Right kidney (tissue), 1 donor: ENCODE results near the gene ZNF490.
A peak's percentile ranks its signal among the peaks of the same experiment; 100 is the strongest.
"Not testable (repeated sequence)": the region's sequence is repeated elsewhere in the genome, so short reads cannot be mapped to it uniquely, and the experiment has no call there.

Source experiments
- DNase-seq: peaks from one replicate; pipeline ENCODE4 v3.0.0-alpha.2; 2016

Gene ZNF490

GRCh38 chr19:12623361-12624031 lies 12.9 kb upstream of the ZNF490 start:
- no peak for DNase-seq

GRCh38 chr19:12621253-12622024 lies 10.8 kb upstream of the ZNF490 start:
- DNase-seq, result not testable (repeated sequence)

GRCh38 chr19:12617646-12618045 lies 7.0 kb upstream of the ZNF490 start:
- no peak for DNase-seq

- DNase-seq, result no peak
These were observed 717 bp upstream of the ZNF490 start for GRCh38 chr19:12611361-12611699.

GRCh38 chr19:12607631-12608030 lies 3.0 kb downstream of the ZNF490 start:
- DNase-seq, result no peak

GRCh38 chr19:12606796-12607195 lies 3.8 kb downstream of the ZNF490 start:
- DNase-seq, result no peak

GRCh38 chr19:12603714-12604113 lies 6.9 kb downstream of the ZNF490 start:
- DNase-seq, result no peak

GRCh38 chr19:12597594-12597993 lies 13.0 kb downstream of the ZNF490 start:
- no peak for DNase-seq

GRCh38 chr19:12596927-12597548 lies 13.6 kb downstream of the ZNF490 start:
- DNase-seq, result peak; percentile 51

- DNase-seq, result no peak
These were observed 14.1 kb downstream of the ZNF490 start for GRCh38 chr19:12596485-12596884.

- no peak for DNase-seq
These were observed 29.5 kb downstream of the ZNF490 start for GRCh38 chr19:12581100-12581499.

- DNase-seq, result no peak
These were observed 30.4 kb downstream of the ZNF490 start for GRCh38 chr19:12580180-12580694.

- no peak for DNase-seq
These were observed 32.0 kb downstream of the ZNF490 start for GRCh38 chr19:12578641-12579040.

- DNase-seq, result no peak
These were observed 36.6 kb downstream of the ZNF490 start for GRCh38 chr19:12574036-12574435.

- DNase-seq, result no peak
These were observed 42.7 kb downstream of the ZNF490 start for GRCh38 chr19:12567951-12568350.

- DNase-seq, result not testable (repeated sequence)
These were observed 44.2 kb downstream of the ZNF490 start for GRCh38 chr19:12566380-12566779.

- peak; percentile 67 for DNase-seq
These were observed 46.5 kb downstream of the ZNF490 start for GRCh38 chr19:12564016-12564664.

GRCh38 chr19:12555456-12555930 lies 55.1 kb downstream of the ZNF490 start:
- peak; percentile 38 for DNase-seq

- DNase-seq, result peak; percentile 99
These were observed 59.4 kb downstream of the ZNF490 start, which contains the start of gene ZNF564 for GRCh38 chr19:12551060-12551832. TSS of gene ZNF564 (minus strand) at chr19:12551482. CDS start at chr19:12551332, 150 bp downstream.

- DNase-seq, result no peak
These were observed 63.7 kb downstream of the ZNF490 start for GRCh38 chr19:12546903-12547302.

- DNase-seq, result no peak
These were observed 64.5 kb downstream of the ZNF490 start for GRCh38 chr19:12546068-12546467.

- no peak for DNase-seq
These were observed 65.3 kb downstream of the ZNF490 start for GRCh38 chr19:12545267-12545666.
